SU-DHL-6 (cell line): ENCODE results near the gene ETNK2.
A peak's percentile ranks its signal among the peaks of the same experiment; 100 is the strongest.

Source experiments
- H2AFZ ChIP-seq: fragments of 200-600 bp; sonication (generic); 2 replicates; pipeline ENCODE4 v1.6.1; 2014; ENCODE audit warnings: low read depth, mild to moderate bottlenecking, moderate library complexity, mixed read lengths, antibody characterized with exemption, low read length; ENCODE audit not compliant: severe bottlenecking
- H3F3A ChIP-seq: fragments of 200-600 bp; shearing (Covaris generic); 2 replicates; pipeline ENCODE4 v1.6.0; 2016; ENCODE audit warnings: antibody characterized with exemption, mild to moderate bottlenecking; ENCODE audit not compliant: insufficient read depth
- H3K27ac ChIP-seq: fragments of 200-600 bp; sonication (generic); 2 replicates; pipeline ENCODE4 v1.5.1; 2016; ENCODE audit warnings: low read depth, mild to moderate bottlenecking, low read length, moderate library complexity, mixed read lengths
- H3K27me3 ChIP-seq: fragments of 200-600 bp; sonication (generic), shearing (Covaris generic); 2 replicates; pipeline ENCODE4 v1.6.0; 2014; ENCODE audit warnings: mild to moderate bottlenecking, low read length
- H3K36me3 ChIP-seq: fragments of 200-600 bp; sonication (generic); 2 replicates; pipeline ENCODE4 v1.6.1; 2014; ENCODE audit warnings: mild to moderate bottlenecking, low read length, mixed read lengths
- H3K4me2 ChIP-seq: fragments of 300-600, 200-600 bp; shearing (Covaris generic), sonication (generic); 2 replicates; pipeline ENCODE4 v1.6.0; 2014; ENCODE audit warnings: low read length, low read depth, mild to moderate bottlenecking; ENCODE audit not compliant: poor library complexity, severe bottlenecking
- H3K4me3 ChIP-seq: fragments of 200-600 bp; sonication (generic); 2 replicates; pipeline ENCODE4 v1.5.1; 2014; ENCODE audit warnings: antibody characterized with exemption, low read length, mild to moderate bottlenecking, mixed read lengths; ENCODE audit not compliant: insufficient read depth, poor library complexity, severe bottlenecking
- H3K79me2 ChIP-seq: fragments of 200-600 bp; sonication (generic); 2 replicates; pipeline ENCODE4 v1.6.1; 2014; ENCODE audit warnings: mild to moderate bottlenecking, low read length, moderate library complexity; ENCODE audit not compliant: insufficient read depth
- H3K9ac ChIP-seq: fragments of 200-600 bp; sonication (generic); 2 replicates; pipeline ENCODE4 v1.7.0; 2014; ENCODE audit warnings: mild to moderate bottlenecking, low read length
- H3K9me2 ChIP-seq: fragments of 200-600 bp; sonication (generic); replicated peaks from 2 replicates; pipeline ENCODE4 v1.6.1; 2014; ENCODE audit warnings: low read length; ENCODE audit not compliant: insufficient read depth
- H3K9me3 ChIP-seq: fragments of 200-600 bp; sonication (generic); 2 replicates; pipeline ENCODE4 v1.6.1; 2014; ENCODE audit warnings: low read length, mixed read lengths; ENCODE audit not compliant: insufficient read depth
- H4K20me1 ChIP-seq: fragments of 200-600 bp; sonication (generic); 2 replicates; pipeline ENCODE4 v1.6.1; 2014; ENCODE audit warnings: low read depth, mild to moderate bottlenecking, antibody characterized with exemption, low read length, moderate library complexity, mixed read lengths
- CTCF ChIP-seq: fragments of 200-600 bp; sonication (generic); IDR thresholded peaks from one replicate; pipeline ENCODE4 v1.5.1; 2017; ENCODE audit warnings: antibody characterized with exemption, mild to moderate bottlenecking, low read length, moderate library complexity; ENCODE audit not compliant: insufficient read depth, poor library complexity, severe bottlenecking
- EZH2phosphoT487 ChIP-seq: fragments of 200-600 bp; sonication (generic), shearing (Covaris generic); conservative IDR thresholded peaks from 2 replicates; pipeline ENCODE4 v1.6.1; 2018; ENCODE audit warnings: mild to moderate bottlenecking, antibody characterized with exemption, low read length, moderate library complexity, mixed read lengths

ETNK2 gene

GRCh38 chr1:204167730-204168129 lies 15.9 kb upstream of the ETNK2 start:
- H3K9ac ChIP-seq, result no peak overlapping the region
- H3K9me3 ChIP-seq, result peaks cover 23% of the 10 kb centered on the region; the same call in 1 of the 2 replicates
- no peaks in the 10 kb centered on the region for H3K79me2 ChIP-seq
- H3K9me2 ChIP-seq, result no peaks in the 10 kb centered on the region
- H4K20me1 ChIP-seq, result no peaks in the 10 kb centered on the region
- no peaks in the 10 kb centered on the region for H3F3A ChIP-seq
- TF ChIP-seq EZH2phosphoT487 (no peak), CTCF (no peak)
- H3K27ac ChIP-seq, result no peak overlapping the region
- no peak overlapping the region for H2AFZ ChIP-seq
- no peak overlapping the region for H3K4me2 ChIP-seq
- no peak overlapping the region for H3K4me3 ChIP-seq
- no peaks in the 10 kb centered on the region for H3K36me3 ChIP-seq
- H3K27me3 ChIP-seq, result no peaks in the 10 kb centered on the region

GRCh38 chr1:204166219-204166618 lies 14.4 kb upstream of the ETNK2 start, which contains the start of gene REN:
Gene REN, minus strand, starts transcription at chr1:204166337. Its CDS starts 44 bp downstream, at chr1:204166293.
- no peaks in the 10 kb centered on the region for H3F3A ChIP-seq
- no peak within 1 kb of the TSS for H3K27ac ChIP-seq
- no peaks in the 10 kb centered on the region for H3K9me2 ChIP-seq
- peaks cover 23% of the 10 kb centered on the region; the same call in 1 of the 2 replicates for H3K9me3 ChIP-seq
- no peaks in the 10 kb centered on the region for H3K27me3 ChIP-seq
- no peak within 1 kb of the TSS for H3K4me3 ChIP-seq
- H2AFZ ChIP-seq, result no peak within 1 kb of the TSS
- no peak within 1 kb of the TSS for H3K4me2 ChIP-seq
- H3K36me3 ChIP-seq, result no peaks in the 10 kb centered on the region
- H3K79me2 ChIP-seq, result no peaks in the 10 kb centered on the region
- no peak within 1 kb of the TSS for H3K9ac ChIP-seq
- TF ChIP-seq EZH2phosphoT487, result no peak
- no peaks in the 10 kb centered on the region for H4K20me1 ChIP-seq

- H3K27ac ChIP-seq, result no peak overlapping the region
Observed at GRCh38 chr1:204162494-204163074, 10.7 kb upstream of the ETNK2 start.

More at GRCh38 chr1:204162494-204163074, 10.7 kb upstream of the ETNK2 start:
- Histone ChIP-seq H3K9me3 (no peaks in the 10 kb centered on the region), H3F3A (no peaks in the 10 kb centered on the region), H4K20me1 (no peaks in the 10 kb centered on the region), H3K79me2 (no peaks in the 10 kb centered on the region), H3K9me2 (no peaks in the 10 kb centered on the region), H3K9ac (no peak overlapping the region), H2AFZ (no peak overlapping the region), H3K4me3 (no peak overlapping the region), H3K4me2 (no peak overlapping the region), H3K27me3 (no peaks in the 10 kb centered on the region), H3K36me3 (no peaks in the 10 kb centered on the region)
- TF ChIP-seq EZH2phosphoT487 (no peak), CTCF (peak; percentile 93)
